GM18520 (cell line): ENCODE results near the gene FLNB.

Experiments
- ATAC-seq: cut with Tn5 transposase; IDR thresholded peaks from one replicate; pipeline ENCODE4 v1.9.1; 2021; ENCODE audit not compliant: unreplicated experiment

Gene FLNB

DNA sequence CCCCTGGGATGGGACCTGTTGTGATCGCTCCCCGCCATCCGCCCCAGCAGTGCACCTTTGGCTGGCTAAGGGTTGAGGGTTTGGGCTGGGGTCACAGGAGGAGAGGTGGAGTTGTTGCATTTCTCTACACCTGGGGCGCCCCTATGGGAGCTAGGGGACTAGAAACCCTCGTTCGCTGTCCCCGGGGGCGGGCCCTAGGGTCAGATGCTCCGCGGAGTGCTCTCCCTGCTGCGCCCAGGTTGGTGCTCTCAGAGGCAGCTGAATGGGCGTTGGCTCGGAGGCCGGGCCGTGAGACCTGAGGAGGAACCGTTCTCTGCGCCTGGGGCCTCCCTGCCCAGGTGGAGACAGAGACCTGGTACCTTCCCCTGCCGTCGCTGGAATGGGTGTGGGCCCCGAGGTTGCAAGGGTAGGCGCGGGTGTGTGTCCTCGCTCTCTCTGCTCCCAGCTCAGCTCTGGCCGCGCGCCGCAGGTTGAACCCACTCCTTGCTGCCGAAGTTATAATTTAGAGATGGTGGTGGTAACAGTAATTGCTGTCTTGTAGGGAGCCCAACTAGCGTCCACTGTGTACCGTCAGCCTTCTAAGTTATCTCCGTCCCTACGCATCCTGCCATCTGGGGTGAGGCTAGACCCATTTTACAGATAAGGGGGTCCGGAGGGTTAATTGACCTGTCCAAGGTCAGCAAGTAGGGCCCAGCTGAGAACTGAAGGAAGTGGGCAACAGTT lies 965 bp downstream of the FLNB start:
- no peak for ATAC-seq

DNA sequence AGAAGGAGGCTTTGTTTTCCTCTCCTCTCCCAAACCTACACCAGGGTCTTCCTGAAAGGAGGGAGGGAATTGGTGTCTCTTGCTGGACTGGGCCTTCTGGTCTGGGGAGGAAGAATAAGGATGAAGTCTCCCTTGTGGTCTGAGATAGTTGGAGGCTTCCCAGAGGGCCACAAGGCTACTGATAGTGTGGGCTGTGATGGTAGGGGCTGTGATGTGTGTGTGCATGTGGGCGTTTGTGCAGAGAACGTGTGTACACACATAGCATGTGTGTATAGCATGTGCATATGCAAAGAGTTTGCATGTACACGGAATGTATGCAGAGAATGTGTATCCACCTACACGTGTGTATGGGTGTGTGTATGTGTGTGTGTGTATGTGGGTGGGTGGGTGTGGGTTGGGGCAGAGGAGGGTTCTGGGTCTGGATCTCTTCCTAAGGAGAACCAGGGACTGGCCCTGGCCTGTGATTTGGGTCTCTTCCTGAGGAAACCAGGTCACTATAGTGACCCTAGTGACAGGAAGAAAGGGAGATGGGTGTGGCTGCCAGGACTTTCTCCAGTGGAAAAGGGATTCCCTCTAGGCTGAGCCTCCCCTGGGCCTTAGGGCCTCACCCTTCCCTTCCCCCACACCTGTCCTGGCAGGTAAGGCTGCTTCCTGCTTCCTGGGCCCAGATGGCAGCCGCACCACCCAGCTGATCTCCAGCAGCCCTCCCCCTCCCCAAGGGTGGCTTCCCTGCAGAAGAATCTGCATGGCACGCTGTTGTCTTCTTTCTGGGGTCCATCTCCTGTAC lies 1.7 kb downstream of the FLNB start:
- ATAC-seq = no peak

DNA sequence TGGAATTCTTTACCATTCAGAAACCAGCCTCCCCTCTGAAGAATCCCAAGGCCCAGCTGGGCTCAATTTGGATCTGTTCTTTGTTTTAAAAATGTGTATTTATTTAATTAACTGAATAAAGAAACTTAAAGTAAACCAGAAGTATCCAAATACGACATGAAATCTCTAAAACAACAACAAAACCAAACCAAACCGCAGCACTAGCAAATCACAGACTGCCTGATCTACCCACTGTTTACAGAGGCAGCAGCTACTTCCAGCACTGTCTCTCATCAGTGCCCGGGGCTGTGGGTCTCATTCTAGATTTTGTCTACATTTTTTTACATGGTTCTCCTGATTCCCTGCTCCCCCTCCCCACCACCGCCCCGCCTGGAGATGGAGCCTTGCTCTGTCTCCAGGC lies 2.3 kb downstream of the FLNB start:
- no peak for ATAC-seq

DNA sequence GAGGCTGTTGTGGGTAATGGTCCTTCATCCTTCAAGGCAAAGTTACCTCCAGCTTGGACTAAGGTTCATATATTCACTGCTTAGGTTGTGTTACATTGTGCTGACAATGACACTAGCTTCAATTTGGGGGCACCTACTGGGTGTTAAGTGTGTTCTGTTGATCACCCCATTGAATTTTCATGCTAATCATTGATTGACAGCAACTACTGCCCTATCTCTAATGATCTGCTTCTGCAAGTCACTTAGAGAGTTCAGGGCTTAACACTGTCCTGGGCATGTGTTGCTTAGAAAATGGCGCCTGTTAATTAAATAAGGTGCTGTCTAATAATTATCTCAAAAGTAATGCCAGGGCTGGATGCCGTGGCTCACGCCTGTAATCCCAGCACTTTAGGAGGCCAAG lies 3.4 kb downstream of the FLNB start:
- ATAC-seq = no peak

DNA sequence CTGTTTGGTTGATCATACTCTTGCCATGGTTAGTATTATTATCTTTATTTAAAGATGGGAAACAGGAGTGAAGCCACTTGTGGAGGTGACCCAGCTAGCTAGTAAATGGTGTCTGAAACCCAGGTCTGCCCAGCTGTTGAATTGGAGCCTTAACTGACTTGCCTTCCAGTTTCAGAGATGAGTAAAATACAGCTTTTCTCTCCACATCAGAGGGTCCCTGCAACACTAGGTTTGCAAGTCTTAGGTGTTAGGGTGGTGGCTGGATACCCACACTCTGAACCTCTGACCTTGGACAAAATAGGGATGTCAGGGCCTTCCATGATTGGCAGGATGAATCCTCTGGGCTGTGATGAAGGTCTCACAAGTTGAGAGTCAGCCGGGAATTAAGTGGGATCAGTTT lies 4.1 kb downstream of the FLNB start:
- no peak for ATAC-seq

DNA sequence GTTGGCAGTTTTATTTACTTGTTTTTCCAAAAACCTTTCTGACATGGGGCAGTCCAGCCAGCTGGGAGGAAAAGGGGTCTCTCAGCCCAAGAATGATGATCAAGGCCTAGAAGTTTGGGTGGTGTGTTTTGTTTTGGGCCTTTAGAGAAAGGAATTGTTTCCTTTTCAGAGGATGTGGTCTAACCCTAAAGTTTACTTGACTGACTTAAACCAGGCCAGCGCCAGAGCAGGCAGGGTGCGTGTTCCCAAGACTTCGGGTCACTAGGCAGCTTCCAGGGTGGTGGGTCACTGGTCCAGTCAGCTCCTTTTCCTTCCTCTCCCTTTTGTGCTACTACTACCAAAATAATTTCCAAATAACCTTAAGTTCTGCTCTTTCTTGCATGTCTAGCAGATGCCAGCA lies 4.9 kb downstream of the FLNB start:
- no peak for ATAC-seq

- no peak for ATAC-seq
These were observed 5.9 kb downstream of the FLNB start for GRCh38 chr3:58013973-58014649.

DNA sequence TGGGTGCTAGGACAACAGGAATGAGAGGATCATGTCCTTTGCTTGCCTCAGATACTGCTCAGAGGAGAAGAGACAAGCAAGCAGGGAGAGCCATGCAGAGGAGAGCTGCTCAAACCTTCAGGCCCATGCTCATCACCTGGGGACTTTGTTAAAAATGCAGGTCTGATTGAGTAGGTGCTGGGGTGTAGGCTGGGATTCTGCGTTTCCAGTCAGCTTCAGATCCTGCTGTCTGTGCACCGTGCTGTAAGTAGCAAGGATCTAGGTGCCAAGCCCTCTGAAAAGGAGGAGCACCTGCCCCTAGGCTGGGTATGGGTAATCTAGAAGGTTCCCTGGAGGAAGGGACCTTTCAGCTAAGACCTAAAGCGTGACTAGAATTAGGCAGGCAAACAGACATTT lies 7.3 kb downstream of the FLNB start:
- ATAC-seq = no peak

GRCh38 chr3:58016710-58017109 lies 8.5 kb downstream of the FLNB start:
- ATAC-seq = no peak

DNA sequence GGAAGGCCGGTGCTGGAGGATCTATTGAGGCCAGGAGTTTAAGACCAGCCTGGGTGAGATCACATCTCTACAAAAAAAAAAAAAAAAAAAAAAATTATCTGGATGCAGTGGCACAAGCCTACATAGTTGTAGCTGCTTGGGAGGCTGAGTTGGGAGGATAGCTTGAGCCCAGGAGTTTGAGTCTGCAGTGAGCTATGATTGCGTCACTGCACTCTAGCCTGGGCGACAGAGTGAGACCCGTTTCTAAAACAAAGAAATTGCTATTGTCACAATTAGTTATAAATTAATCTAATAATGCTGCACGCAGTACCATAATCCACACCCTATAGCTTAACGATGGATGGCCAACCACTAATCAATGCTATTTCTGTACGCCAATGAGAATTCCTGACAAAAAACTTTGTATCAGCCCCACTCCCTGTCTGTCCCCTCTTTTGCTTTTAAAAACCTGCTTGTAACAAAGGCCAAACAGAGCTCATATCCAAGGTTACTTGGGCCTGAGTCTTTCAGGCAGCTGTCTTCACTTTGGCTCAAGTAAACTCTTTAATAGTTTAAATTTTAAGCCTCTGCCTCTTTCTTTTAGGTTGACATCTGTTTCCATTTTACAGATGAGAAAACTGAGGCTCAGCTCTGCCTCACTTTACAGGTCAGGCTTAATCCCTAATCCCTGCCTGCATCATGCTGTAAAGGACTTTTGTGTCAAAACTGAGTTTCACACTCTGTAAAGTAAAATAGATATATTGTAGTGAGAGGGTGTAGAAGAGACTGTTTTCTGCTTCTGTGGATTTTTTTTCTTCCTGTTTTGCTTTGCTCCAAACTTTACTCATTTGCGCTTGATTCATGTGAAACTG lies 10.9 kb downstream of the FLNB start:
- no peak for ATAC-seq

DNA sequence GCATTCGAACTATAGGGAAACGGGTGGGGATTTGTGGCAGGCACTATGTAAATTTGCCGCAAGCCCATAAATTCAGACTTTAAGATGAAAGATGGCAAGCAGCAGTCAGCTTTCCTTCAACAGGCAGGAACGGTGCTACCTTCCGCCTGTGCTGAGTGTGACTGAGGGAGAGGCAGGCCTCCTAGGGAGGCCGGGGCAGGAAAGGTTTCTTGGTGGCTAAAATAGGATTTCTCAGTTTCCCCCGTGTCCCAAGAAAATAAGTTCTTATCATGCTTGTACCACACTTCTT lies 12.5 kb downstream of the FLNB start:
- no peak for ATAC-seq

DNA sequence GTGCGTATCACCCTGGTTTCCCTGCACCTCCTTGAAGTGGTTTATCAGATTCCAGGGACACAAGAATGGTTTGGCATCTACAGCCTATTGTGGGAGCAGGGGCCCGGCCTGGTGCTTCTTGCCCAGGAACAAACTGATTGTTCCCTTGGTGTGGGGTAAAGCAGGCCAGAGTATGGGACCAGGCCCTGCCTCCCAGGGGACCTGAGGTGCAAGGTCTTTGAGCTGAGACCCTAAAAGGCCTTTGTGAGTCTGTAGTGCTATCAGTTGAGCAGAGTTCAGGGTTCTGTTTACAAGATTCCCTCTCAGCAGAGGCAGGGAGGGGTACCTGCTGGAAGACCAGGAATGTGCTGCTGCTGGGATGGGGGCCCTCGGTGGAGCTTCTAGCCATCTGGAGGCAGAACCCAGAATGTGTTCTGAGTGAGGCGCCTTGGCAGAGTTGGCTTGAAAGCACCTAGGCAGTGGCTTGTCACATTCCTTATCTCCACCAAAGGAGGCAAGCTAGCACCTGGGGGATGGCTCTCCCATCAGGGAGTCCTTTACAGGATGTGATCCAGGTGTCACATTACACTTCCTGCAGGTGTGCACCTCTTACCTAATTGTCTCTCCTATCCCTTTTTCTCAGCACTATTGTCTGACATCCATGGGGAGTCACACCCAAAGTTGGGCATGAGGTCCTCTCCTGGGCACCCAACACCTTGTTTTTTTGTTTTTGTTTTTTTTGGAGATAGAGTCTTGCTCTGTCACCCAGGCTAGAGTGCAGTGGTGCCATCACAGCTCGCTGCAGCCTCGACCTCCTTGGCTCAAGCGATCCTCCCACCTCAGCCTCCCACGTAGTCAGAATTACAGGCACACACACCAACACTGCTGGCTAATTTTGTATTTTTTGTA lies 13.1 kb downstream of the FLNB start:
- ATAC-seq = no peak

- ATAC-seq = no peak
These were observed 13.7 kb downstream of the FLNB start for GRCh38 chr3:58021962-58022361.

DNA sequence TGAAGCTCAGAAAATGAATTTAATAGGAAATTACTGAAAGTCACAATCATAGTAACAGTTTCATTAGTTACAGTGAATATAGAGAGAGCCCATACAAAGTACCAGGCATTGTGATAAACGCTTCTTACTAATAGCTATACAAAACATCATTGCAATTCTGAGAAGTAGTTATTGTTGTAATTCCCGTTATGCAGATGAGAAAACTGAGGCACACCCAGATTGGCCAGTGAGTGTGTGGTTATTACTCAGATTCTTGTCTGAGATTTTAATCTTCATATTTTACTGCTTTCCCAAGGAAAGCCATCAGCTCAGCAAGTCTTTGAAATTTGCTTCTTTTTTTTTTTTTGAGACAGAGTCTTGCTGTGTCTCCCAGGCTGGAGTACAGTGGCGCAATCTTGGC lies 14.3 kb downstream of the FLNB start:
- no peak for ATAC-seq

DNA sequence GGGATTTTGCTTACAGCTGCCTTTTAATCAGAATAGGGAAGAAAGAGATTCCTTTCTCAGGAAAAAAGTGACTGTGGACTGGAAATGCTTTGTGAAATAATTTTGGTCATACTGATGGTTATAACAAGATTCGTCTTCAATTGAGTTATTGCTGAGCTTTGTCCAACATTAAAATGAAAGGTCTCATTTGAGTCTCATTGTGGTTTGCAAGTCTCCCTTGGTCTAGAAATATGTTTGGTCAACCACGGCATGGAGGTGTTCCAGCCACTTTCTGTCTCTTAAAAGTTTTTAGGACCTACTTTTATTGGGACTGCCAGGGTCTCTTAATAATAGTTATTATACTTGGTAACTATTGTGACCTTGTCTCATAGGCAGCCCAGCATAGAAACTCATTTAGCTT lies 15.3 kb downstream of the FLNB start:
- no peak for ATAC-seq

GRCh38 chr3:58025406-58025805 lies 17.2 kb downstream of the FLNB start:
- ATAC-seq = no peak

- no peak for ATAC-seq
These were observed 17.8 kb downstream of the FLNB start for GRCh38 chr3:58025837-58026569.

DNA sequence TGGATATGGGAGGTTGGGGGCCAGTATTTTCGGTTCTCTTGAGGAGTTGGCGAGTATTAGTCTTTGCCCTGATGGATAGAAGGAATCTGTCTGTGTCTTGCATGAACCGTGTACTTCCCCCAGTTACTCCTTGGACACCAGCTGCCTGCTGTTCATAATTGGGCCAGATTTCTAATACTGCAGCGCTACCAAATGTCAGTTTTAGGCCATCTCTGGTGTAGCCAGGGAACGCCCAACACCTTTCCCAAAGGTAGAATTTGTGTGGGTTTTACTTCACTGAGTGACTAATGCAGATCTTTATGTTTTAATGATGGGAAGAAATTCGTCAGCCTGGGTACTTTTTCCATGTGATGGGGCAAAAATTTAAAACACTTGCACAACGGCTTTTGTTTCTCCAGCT lies 18.4 kb downstream of the FLNB start:
- ATAC-seq = no peak

- no peak for ATAC-seq
These were observed 19.6 kb downstream of the FLNB start for GRCh38 chr3:58027704-58028317.
